ENCODE measurements around the gene SLC16A7. TPM values are rescaled to one million over a fixed set of nuclear protein-coding genes. Genes with fewer than 3 reads are reported as not detected.

SLC16A7 gene
- total RNA-seq, 1 donor from 2014 or later, result 4.3 TPM

DNA sequence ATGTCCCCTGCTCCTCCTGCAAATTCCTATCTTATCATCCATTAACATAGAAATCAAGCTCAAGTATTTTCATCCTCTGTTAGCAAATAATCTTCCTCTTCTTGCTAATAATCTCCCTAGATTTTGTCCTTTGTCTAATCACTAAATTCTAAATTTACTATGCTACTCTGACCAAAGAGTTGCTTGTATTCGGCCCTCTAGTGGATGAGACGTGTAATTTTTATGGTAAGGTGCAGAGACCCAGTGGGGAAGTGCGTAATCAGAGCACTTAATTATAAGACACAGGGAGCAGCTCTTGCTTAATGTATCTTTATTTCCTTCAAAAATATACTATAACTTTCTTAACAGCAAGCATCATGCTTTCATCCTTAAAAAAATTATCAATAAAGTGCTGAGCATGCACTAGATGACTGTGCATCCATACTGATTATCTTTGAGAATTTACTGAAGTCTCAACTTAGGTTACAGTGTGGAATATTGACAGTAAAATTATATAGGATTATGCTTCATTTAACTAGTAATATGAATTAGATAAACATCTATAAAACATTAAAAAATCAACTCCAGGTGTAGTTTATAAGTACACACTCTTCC is 212.6 kb downstream of the SLC16A7 start:
- no peak for DNase-seq (ENCODE audit: low spot score in 2 of 2, unreplicated experiment in 2 of 2)
- TF ChIP-seq CTCF (IDR thresholded peaks at IDR 0.05; ENCODE audit: unreplicated experiment), result peak; percentile 88
- H3K36me3 Mint-ChIP-seq, result no peaks in the 10 kb centered on the region
- peaks cover 6% of the 10 kb centered on the region for H3K4me1 Mint-ChIP-seq
- peaks cover under 1% of the 10 kb centered on the region for H3K9me3 Mint-ChIP-seq
- H3K4me3 Mint-ChIP-seq, result no peak overlapping the region
- H3K27me3 Mint-ChIP-seq (ENCODE audit: low read depth), result no peaks in the 10 kb centered on the region
- H3K27ac Mint-ChIP-seq, result no peak overlapping the region

DNA sequence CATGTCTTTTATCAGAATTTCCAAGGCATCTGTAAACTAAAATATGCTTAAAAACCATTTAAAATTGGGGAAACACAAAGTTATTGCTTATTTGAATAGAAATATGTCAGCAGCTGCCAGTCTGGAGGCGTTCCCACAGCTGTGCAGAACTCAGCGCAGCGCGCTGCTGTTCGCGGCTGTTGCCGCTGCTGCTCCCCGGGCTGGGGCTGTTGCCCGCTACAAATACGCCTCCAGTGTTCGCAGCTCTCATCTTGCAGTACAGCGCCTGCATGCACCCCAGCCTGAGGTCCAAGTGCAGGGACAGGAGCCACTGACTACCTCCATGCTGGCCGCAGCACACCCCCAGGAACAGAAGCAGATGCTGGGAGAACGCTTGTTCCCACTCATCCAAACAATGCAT is 216.2 kb downstream of the SLC16A7 start:
- peaks cover 3% of the 10 kb centered on the region for H3K9me3 Mint-ChIP-seq
- H3K27me3 Mint-ChIP-seq (ENCODE audit: low read depth), result no peaks in the 10 kb centered on the region
- no peaks in the 10 kb centered on the region for H3K4me1 Mint-ChIP-seq
- H3K4me3 Mint-ChIP-seq, result no peak overlapping the region
- H3K27ac Mint-ChIP-seq, result no peak overlapping the region
- no peak for DNase-seq (ENCODE audit: low spot score in 2 of 2, unreplicated experiment in 2 of 2)
- no peaks in the 10 kb centered on the region for H3K36me3 Mint-ChIP-seq
- no peak for TF ChIP-seq CTCF (IDR thresholded peaks at IDR 0.05; ENCODE audit: unreplicated experiment)

DNA sequence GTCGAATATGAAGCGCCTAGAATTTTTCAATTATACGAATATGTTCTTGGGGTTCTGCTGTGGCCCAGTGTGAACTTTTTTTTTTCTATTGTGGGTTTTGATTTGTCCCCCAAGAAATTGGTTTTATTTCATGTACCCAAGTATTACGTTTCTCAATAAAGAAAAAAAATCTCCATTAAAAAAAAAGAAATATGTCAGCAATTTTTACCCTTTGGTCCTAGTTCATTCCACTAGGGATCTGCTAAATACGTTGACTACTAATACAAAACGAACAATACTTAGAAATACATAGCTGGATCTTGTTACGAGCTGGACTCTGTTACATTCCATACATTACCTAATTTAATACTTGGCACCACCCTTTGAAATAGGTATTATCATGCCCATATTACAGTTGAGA is 216.9 kb downstream of the SLC16A7 start:
- no peak overlapping the region for H3K4me3 Mint-ChIP-seq
- H3K36me3 Mint-ChIP-seq, result no peaks in the 10 kb centered on the region
- no peak for DNase-seq (ENCODE audit: low spot score in 2 of 2, unreplicated experiment in 2 of 2)
- no peaks in the 10 kb centered on the region for H3K4me1 Mint-ChIP-seq
- no peak overlapping the region for H3K27ac Mint-ChIP-seq
- no peak for TF ChIP-seq CTCF (IDR thresholded peaks at IDR 0.05; ENCODE audit: unreplicated experiment)
- H3K9me3 Mint-ChIP-seq, result peaks cover 5% of the 10 kb centered on the region
- H3K27me3 Mint-ChIP-seq (ENCODE audit: low read depth), result no peaks in the 10 kb centered on the region

- Mint-ChIP-seq H3K27me3 (ENCODE audit: low read depth) (no peaks in the 10 kb centered on the region), H3K9me3 (peaks cover 5% of the 10 kb centered on the region), H3K36me3 (no peaks in the 10 kb centered on the region), H3K4me3 (no peak overlapping the region), H3K4me1 (no peaks in the 10 kb centered on the region), H3K27ac (no peak overlapping the region)
- no peak for DNase-seq (ENCODE audit: low spot score in 2 of 2, unreplicated experiment in 2 of 2)
- no peak for TF ChIP-seq CTCF (IDR thresholded peaks at IDR 0.05; ENCODE audit: unreplicated experiment)
Observed at GRCh38 chr12:59820594-59821011, 224.8 kb downstream of the SLC16A7 start.

DNA sequence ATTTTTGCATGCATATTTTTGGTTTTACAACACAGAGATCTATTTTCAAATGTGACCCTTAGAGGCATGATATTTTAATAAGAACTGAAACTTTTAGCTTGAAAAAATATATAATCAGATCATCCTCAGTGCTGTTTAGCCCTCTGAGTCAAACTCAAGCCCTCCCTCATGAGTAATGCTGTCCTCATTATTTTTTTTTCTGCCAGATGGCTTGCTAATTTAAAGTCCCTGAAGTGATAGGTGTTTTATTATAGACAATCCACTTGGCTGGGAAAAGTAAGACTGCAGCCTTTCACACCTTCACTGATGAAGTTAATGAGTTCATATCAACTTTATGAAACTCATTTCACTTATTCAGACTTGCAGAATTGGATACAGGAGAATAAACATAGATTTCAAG is 227.7 kb downstream of the SLC16A7 start:
- Mint-ChIP-seq H3K36me3 (no peaks in the 10 kb centered on the region), H3K27ac (no peak overlapping the region), H3K27me3 (ENCODE audit: low read depth) (no peaks in the 10 kb centered on the region), H3K9me3 (no peaks in the 10 kb centered on the region), H3K4me3 (no peak overlapping the region), H3K4me1 (peaks cover 5% of the 10 kb centered on the region)
- TF ChIP-seq CTCF (IDR thresholded peaks at IDR 0.05; ENCODE audit: unreplicated experiment), result no peak
- no peak for DNase-seq (ENCODE audit: low spot score in 2 of 2, unreplicated experiment in 2 of 2)

GRCh38 chr12:59827767-59828166 is 231.9 kb downstream of the SLC16A7 start:
- H3K27me3 Mint-ChIP-seq (ENCODE audit: low read depth), result peaks cover 4% of the 10 kb centered on the region
- H3K4me3 Mint-ChIP-seq, result no peak overlapping the region

More at GRCh38 chr12:59827767-59828166, 231.9 kb downstream of the SLC16A7 start:
- Mint-ChIP-seq H3K27ac (no peak overlapping the region), H3K9me3 (no peaks in the 10 kb centered on the region), H3K4me1 (peaks cover 5% of the 10 kb centered on the region), H3K36me3 (no peaks in the 10 kb centered on the region)
- TF ChIP-seq CTCF (IDR thresholded peaks at IDR 0.05; ENCODE audit: unreplicated experiment), result no peak
- no peak for DNase-seq (ENCODE audit: low spot score in 2 of 2, unreplicated experiment in 2 of 2)

Measured in mesothelial cell of epicardium (in vitro differentiated cells).